ENCODE measurements around the gene CMA1. TPM values are rescaled to one million over a fixed set of nuclear protein-coding genes. Genes with fewer than 3 reads are reported as not detected.

CMA1 gene
- total RNA-seq, 1 donor from 2014 or later = not detected

- H3K4me1 Mint-ChIP-seq (ENCODE audit: unreplicated experiment) = no peaks in the 10 kb centered on the region
- TF ChIP-seq CTCF (conservative IDR thresholded peaks at IDR 0.05) = no peak
- peaks cover 4% of the 10 kb centered on the region for H3K36me3 Mint-ChIP-seq
- no peak overlapping the region for H3K4me3 Mint-ChIP-seq
- no peaks in the 10 kb centered on the region for H3K9me3 Mint-ChIP-seq
- no peak for DNase-seq (ENCODE audit: extremely low spot score, unreplicated experiment)
- no peaks in the 10 kb centered on the region for H3K27me3 Mint-ChIP-seq
- no peak overlapping the region for H3K27ac Mint-ChIP-seq
Measured at GRCh38 chr14:24459331-24459730, 48.7 kb downstream of the CMA1 start.

- no peak for TF ChIP-seq CTCF (conservative IDR thresholded peaks at IDR 0.05)
- H3K27ac Mint-ChIP-seq = no peak overlapping the region
- no peak for DNase-seq (ENCODE audit: extremely low spot score, unreplicated experiment)
- no peak overlapping the region for H3K4me3 Mint-ChIP-seq
- peaks cover 10% of the 10 kb centered on the region for H3K36me3 Mint-ChIP-seq
- no peaks in the 10 kb centered on the region for H3K27me3 Mint-ChIP-seq
- H3K4me1 Mint-ChIP-seq (ENCODE audit: unreplicated experiment) = no peaks in the 10 kb centered on the region
- H3K9me3 Mint-ChIP-seq = peaks cover 5% of the 10 kb centered on the region
Measured at GRCh38 chr14:24458736-24459135, 49.3 kb downstream of the CMA1 start.

GRCh38 chr14:24456980-24457379 is 51.1 kb downstream of the CMA1 start:
- DNase-seq (ENCODE audit: extremely low spot score, unreplicated experiment) = no peak
- no peak for TF ChIP-seq CTCF (conservative IDR thresholded peaks at IDR 0.05)
- Mint-ChIP-seq H3K4me1 (ENCODE audit: unreplicated experiment) (no peaks in the 10 kb centered on the region), H3K9me3 (peaks cover 6% of the 10 kb centered on the region), H3K36me3 (peaks cover 18% of the 10 kb centered on the region), H3K27ac (no peak overlapping the region), H3K4me3 (no peak overlapping the region), H3K27me3 (no peaks in the 10 kb centered on the region)

Other genes starting within 250 kb of the CMA1 start
- 10.1 and 16.6 TPM in 2 replicates for gene TGM1, start 245.1 kb downstream of the CMA1 start, total RNA-seq (ENCODE audit: low replicate concordance)
- 31.1 and 39.2 TPM in 2 replicates for gene RABGGTA, start 236.7 kb downstream of the CMA1 start, total RNA-seq (ENCODE audit: low replicate concordance)
- gene DHRS1, start 208.5 kb downstream of the CMA1 start, total RNA-seq (ENCODE audit: low replicate concordance) = 31.4 and 32.9 TPM in 2 replicates
- 26.2 and 33.9 TPM in 2 replicates for gene NOP9, start 208.4 kb downstream of the CMA1 start, total RNA-seq (ENCODE audit: low replicate concordance)
- 4.9 and 11.1 TPM in 2 replicates for gene CIDEB, start 200.3 kb downstream of the CMA1 start, total RNA-seq (ENCODE audit: low replicate concordance)
- gene LTB4R2, start 198.1 kb downstream of the CMA1 start, total RNA-seq (ENCODE audit: low replicate concordance) = 6.5 and 9.4 TPM in 2 replicates
- 5.1 and 8.8 TPM in 2 replicates for gene LTB4R, start 196.8 kb downstream of the CMA1 start, total RNA-seq (ENCODE audit: low replicate concordance)
- 2.2 and 2.5 TPM in 2 replicates for gene ADCY4, start 173.2 kb downstream of the CMA1 start, total RNA-seq (ENCODE audit: low replicate concordance)
- gene RIPK3, start 168.3 kb downstream of the CMA1 start, total RNA-seq (ENCODE audit: low replicate concordance) = 5.6 and 7.5 TPM in 2 replicates
- gene NFATC4, start 140.1 kb downstream of the CMA1 start, total RNA-seq (ENCODE audit: low replicate concordance) = 33.8 and 130 TPM in 2 replicates
- gene NYNRIN, start 109.3 kb downstream of the CMA1 start, total RNA-seq (ENCODE audit: low replicate concordance) = 79.2 and 129 TPM in 2 replicates
- 1.4 and 2.4 TPM in 2 replicates for gene CBLN3, start 78.6 kb downstream of the CMA1 start, total RNA-seq (ENCODE audit: low replicate concordance)
- 81.3 and 113 TPM in 2 replicates for gene KHNYN, start 78.3 kb downstream of the CMA1 start, total RNA-seq (ENCODE audit: low replicate concordance)
- gene SDR39U1, start 65.5 kb downstream of the CMA1 start, total RNA-seq (ENCODE audit: low replicate concordance) = 54.1 and 62.1 TPM in 2 replicates
- not detected in 2 replicates for gene CTSG, start 68.0 kb upstream of the CMA1 start, total RNA-seq (ENCODE audit: low replicate concordance)
- not detected in 2 replicates for gene GZMH, start 101.4 kb upstream of the CMA1 start, total RNA-seq (ENCODE audit: low replicate concordance)
- not detected in 2 replicates for gene GZMB, start 125.9 kb upstream of the CMA1 start, total RNA-seq (ENCODE audit: low replicate concordance)

All from type B pancreatic cell (in vitro differentiated cells).